Caki2 (cell line): ENCODE measurements around the gene MAPK1. TPM values are rescaled to one million over a fixed set of nuclear protein-coding genes. Genes with fewer than 3 reads are reported as not detected.
A peak's percentile ranks its signal among the peaks of the same experiment; 100 is the strongest.
"Not testable (repeated sequence)": the region's sequence is repeated elsewhere in the genome, so short reads cannot be mapped to it uniquely, and the experiment has no call there.

ENCODE experiments used
- DNase-seq: peaks from one replicate; pipeline ENCODE4 v3.0.0-alpha.2; 2015; ENCODE audit warnings: low read depth
- in situ Hi-C: cut with HindIII; loops from 2 replicates; pipeline ENCODE4 v1.10.0; 2016; ENCODE audit warnings: low sequenced_read_pairs, low pct_unique_long_range_greater_than_20kb, mixed read lengths
- total RNA-seq: library from RNA; depleted of rRNA; stranded (reverse); fragments of >200 nt; shearing (Covaris generic); gene quantifications from 2 replicates; pipeline ENCODE4 v1.2.3, GENCODE V29; 2014; ENCODE audit warnings: low replicate concordance; rRNA removed

Gene MAPK1
- 27.8 and 34.9 TPM in 2 replicates for total RNA-seq

DNA sequence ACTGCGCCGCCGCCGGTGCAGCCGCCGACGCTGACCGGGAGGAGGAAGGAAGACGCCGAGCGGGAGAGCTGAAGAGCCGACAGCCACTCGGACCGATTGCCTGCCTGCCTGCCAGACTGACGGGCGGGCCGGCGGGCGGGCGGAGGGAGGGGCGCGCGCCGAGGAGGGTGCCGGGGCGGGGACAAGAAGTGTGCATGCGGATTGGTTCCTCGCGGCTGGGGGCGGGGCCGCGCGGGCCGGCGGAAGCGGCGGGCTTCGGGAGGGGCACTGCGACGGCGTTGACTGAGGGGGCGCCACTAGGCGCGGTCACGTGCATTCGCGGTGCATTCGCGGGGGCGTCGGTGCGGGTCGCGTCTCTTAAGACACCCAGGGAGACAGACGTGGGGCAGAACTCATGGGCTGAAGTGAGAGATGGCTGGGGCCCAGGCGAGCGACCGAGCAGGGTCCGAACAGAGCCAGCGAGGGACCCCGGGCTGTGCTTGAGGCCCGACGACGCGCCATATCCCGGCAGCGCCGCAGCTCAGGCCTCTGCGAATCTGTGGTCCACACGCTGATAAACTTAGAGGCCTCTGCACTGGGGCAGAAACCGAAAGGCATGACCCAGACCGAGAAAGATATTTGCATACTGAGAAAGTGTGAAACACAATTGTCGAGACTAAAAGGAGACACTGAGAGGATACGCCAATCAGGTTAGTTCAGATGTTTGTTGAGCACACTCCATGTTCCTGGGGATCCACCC, at the start of gene MAPK1:
Gene MAPK1 (minus strand): TSS at position 118 of the 739 bp plus-strand sequence. CDS start 205 bp downstream, outside the sequence.
- in situ Hi-C loops, result no loop called here
- peak; percentile 85 for DNase-seq

DNA sequence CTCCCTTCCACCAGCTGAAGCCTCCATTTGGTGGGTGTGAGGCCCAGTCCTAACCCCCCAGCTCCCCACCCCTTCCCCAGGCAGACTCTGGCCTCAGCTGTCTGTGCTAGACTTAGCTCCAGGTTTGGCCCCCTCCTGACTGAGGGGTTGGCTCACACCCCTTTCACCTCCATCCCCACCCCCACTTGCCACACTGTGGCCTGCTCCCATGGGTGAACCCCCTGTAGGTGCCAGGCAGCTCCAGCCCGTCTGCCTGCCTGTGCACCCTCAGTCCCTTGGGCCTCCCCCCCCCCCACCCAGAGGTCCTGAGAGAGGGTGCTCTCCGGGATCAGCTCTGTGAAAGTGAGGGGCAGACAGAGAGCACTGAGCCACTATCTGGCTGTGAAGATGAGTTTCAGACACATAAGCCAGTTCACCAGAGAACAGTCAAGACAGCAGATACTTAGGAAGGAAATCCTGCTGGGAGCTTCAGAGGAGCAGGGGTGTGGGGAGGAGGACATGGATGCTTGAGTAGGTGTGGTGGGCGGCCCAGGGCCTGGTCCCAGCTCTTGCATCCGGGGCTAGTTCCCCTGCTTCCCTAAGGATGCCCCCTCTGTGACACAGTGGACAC, 49.0 kb upstream of the MAPK1 start:
- DNase-seq, result no peak
- in situ Hi-C loops, result no loop called here

- in situ Hi-C loops, result no loop called here
- no peak for DNase-seq
Measured at GRCh38 chr22:21915624-21916308, 48.3 kb upstream of the MAPK1 start.

GRCh38 chr22:21914033-21914642, 46.7 kb upstream of the MAPK1 start:
- in situ Hi-C loops, DNase-seq: not testable (repeated sequence)

- in situ Hi-C loops, DNase-seq: not testable (repeated sequence)
Measured at GRCh38 chr22:21910367-21910766, 42.9 kb upstream of the MAPK1 start.

- in situ Hi-C loops, result no loop called here
- no peak for DNase-seq
Measured at GRCh38 chr22:21909871-21910270, 42.4 kb upstream of the MAPK1 start.

GRCh38 chr22:21907638-21908522, 40.4 kb upstream of the MAPK1 start:
- in situ Hi-C loops, result no loop called here
- no peak for DNase-seq

DNA sequence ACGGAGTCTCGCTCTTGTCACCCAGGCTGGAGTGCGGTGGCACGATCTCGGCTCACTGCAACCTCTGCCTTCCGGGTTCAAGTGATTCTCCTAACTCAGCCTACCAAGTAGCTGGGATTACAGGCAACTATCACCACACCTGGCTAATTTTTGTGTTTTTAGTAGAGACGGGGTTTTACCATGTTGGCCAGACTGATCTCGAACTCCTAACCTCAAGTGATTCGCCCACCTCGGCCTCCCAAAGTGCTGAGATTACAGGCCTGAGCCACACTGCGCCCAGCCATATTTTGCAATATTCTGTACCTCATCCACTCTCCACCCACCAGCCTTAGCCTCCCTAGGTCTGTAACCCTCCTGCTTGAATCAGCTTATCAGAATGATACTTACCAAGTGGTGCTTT, 37.8 kb upstream of the MAPK1 start:
- in situ Hi-C loops, result not testable (repeated sequence)

GRCh38 chr22:21904250-21904789, 36.9 kb upstream of the MAPK1 start:
- no peak for DNase-seq
- in situ Hi-C loops, result no loop called here

More for the DNA sequence above, 37.8 kb upstream of the MAPK1 start:
- DNase-seq, result not testable (repeated sequence)

GRCh38 chr22:21903283-21903682, 35.8 kb upstream of the MAPK1 start:
- DNase-seq, result no peak
- in situ Hi-C loops, result no loop called here

DNA sequence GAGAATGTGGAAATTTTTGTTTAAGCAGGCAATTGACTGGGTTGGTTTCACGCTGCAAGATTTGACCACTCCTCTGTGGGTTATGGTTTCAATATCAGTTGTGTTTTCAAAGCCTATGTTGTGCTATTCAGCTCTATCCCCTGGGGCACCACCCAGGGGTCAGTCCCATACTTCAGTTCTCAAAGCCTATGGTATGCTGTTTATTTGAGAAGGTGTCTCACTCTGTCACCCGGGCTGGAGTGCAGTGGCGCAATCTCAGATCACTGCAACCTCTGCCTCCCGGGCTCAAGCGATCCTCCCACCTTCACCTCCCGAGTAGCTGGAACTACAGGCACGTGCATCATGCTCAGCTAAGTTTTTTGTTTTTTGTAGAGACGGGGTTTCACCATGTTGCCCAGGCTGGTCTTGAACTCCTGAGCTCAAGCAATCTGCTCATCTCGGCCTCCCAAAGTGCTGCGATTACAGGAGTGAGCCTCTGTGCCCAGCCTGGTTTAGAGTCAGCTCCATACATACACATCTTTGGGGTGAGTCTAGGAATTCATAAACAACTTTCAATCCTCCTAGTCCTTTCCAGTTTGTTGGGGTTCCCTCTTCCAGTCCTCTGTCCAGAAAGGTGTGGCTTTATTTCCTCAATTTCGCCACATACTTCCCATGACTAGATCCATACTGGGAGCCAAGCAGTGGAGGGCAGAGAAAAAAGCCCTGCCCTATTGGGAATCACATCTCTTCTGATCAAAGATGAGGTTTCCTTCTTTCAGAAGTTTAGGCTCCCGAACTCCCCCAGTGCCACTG, 35.0 kb upstream of the MAPK1 start:
- DNase-seq, result no peak
- in situ Hi-C loops, result no loop called here

GRCh38 chr22:21898354-21898896, 31.0 kb upstream of the MAPK1 start:
- in situ Hi-C loops, result no loop called here
- DNase-seq, result no peak

DNA sequence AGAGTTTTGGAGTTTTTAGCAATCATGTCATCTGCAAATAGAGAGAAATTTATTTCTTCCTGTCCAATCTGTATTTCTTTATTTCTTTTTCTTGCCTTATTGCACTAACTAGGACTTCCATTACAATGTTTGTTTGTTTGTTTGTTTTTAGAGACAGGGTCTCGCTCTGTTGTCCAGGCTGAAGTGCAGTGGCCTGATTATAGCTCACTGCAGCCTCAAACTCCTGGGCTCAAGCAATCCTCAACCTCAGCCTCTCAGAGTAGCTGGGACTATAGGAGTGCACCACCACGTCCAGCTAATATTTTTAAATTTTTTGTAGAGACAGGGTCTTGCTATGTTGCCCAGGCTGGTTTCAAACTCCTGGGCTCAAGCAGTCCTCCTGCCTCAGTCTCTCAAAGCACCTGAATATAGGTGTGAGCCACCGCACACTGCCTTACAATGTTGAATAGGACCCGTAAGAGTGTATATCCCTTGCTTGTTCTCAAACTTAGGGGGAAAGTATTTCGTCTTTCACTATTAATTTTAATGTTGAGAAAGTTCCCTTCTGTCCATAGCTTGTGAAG, 29.6 kb upstream of the MAPK1 start:
- in situ Hi-C loops, result no loop called here
- no peak for DNase-seq

DNA sequence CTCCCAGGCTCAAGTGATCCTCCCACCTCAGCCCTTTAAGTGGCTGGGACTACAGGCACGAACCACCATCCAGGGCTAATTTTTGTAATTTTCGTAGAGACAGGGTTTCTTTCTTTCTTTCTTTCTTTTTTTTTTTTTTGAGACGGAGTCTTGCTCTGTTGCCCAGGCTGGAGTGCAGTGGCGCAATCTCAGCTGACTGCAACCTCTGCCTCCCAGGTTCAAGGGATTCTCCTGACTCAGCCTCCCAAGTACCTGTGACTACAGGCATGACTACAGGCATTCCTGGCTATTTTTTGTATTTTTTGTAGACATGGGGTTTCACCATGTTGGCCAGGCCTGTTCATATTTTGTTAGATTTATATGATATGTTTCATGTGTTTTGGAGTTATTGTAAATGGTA, 28.8 kb upstream of the MAPK1 start:
- DNase-seq, in situ Hi-C loops: not testable (repeated sequence)

GRCh38 chr22:21894799-21895198, 27.4 kb upstream of the MAPK1 start:
- in situ Hi-C loops, result no loop called here
- no peak for DNase-seq

- DNase-seq, result no peak
- in situ Hi-C loops, result no loop called here
Measured at GRCh38 chr22:21889251-21889990, 22.0 kb upstream of the MAPK1 start.
